Keratinocyte (primary cell): ENCODE data around the gene DLL3. TPM values are rescaled to one million over a fixed set of nuclear protein-coding genes. Genes with fewer than 3 reads are reported as not detected.

Experiments
- DNase-seq: peaks from one replicate; pipeline ENCODE4 v3.0.0-alpha.2; 2011; ENCODE audit warnings: low read depth, missing footprints, low spot score
- FAIRE-seq: peaks from 2 replicates; lab custom pipeline; 2011; peaks lifted over from hg19 to GRCh38; lab: Jason Lieb, UNC
- H2AFZ ChIP-seq: 2 replicates; pipeline ENCODE4 v1.6.0; 2012; ENCODE audit warnings: low read length, control low read depth, inconsistent platforms; ENCODE audit not compliant: control insufficient read depth
- H3K27ac ChIP-seq: 2 replicates; pipeline ENCODE4 v1.5.1; 2011; ENCODE audit warnings: low read length; ENCODE audit not compliant: control insufficient read depth, insufficient read depth
- H3K27me3 ChIP-seq: 3 replicates; pipeline ENCODE4 v1.6.0; 2011; ENCODE audit warnings: low read length; ENCODE audit not compliant: control insufficient read depth, insufficient read depth; ENCODE audit errors: extremely low read depth
- H3K36me3 ChIP-seq, 2 experiments: 2 replicates in 1 of 2; 3 replicates in 1 of 2; pipeline ENCODE4 v1.5.1; 2011; ENCODE audit warnings: low read length in 2 of 2, mild to moderate bottlenecking in 1 of 2; ENCODE audit not compliant: control insufficient read depth in 2 of 2, insufficient read depth in 2 of 2; ENCODE audit errors: extremely low read depth in 1 of 2
- H3K4me1 ChIP-seq: 3 replicates; pipeline ENCODE4 v1.5.1; 2011; ENCODE audit warnings: low read length; ENCODE audit not compliant: control insufficient read depth, insufficient read depth; ENCODE audit errors: extremely low read depth
- H3K4me2 ChIP-seq: 3 replicates; pipeline ENCODE4 v1.6.0; 2011; ENCODE audit warnings: low read depth, low read length; ENCODE audit not compliant: control insufficient read depth, insufficient read depth; ENCODE audit errors: extremely low read depth
- H3K4me3 ChIP-seq, 3 experiments: fragments of 200-600 bp in 1 of 3; sonication (generic) in 1 of 3; 2 replicates in 2 of 3; 3 replicates in 1 of 3; pipeline ENCODE4 v1.5.1; 2011 to 2016; ENCODE audit warnings: low read length in 3 of 3, mild to moderate bottlenecking in 3 of 3, control low read depth in 2 of 3, inconsistent platforms in 1 of 3, low read depth in 1 of 3, mixed read lengths in 1 of 3, mixed run types in 1 of 3, moderate library complexity in 1 of 3; ENCODE audit not compliant: control insufficient read depth in 2 of 3, insufficient read depth in 2 of 3; ENCODE audit errors: extremely low read depth in 1 of 3
- H3K79me2 ChIP-seq: 2 replicates; pipeline ENCODE4 v1.6.0; 2012; ENCODE audit warnings: low read length; ENCODE audit not compliant: control insufficient read depth, insufficient read depth
- H3K9ac ChIP-seq: 3 replicates; pipeline ENCODE4 v1.6.0; 2011; ENCODE audit warnings: low read length; ENCODE audit not compliant: control insufficient read depth, insufficient read depth; ENCODE audit errors: extremely low read depth
- H3K9me1 ChIP-seq: 3 replicates; pipeline ENCODE4 v1.6.0; 2011; ENCODE audit warnings: low read length; ENCODE audit not compliant: control insufficient read depth, insufficient read depth; ENCODE audit errors: extremely low read depth
- H3K9me3 ChIP-seq: 2 replicates; pipeline ENCODE4 v1.5.1; 2012; ENCODE audit warnings: low read depth, low read length; ENCODE audit not compliant: control insufficient read depth
- H4K20me1 ChIP-seq: 3 replicates; pipeline ENCODE4 v1.6.0; 2011; ENCODE audit warnings: low read length; ENCODE audit not compliant: control insufficient read depth, insufficient read depth; ENCODE audit errors: extremely low read depth
- CTCF ChIP-seq, 3 experiments: IDR thresholded peaks in 1 of 3; conservative IDR thresholded peaks in 1 of 3; optimal IDR thresholded peaks in 1 of 3; 2 replicates in 2 of 3; 3 replicates in 1 of 3; pipeline versions ENCODE3 to v1.5.1; 2011; ENCODE audit warnings: low read length in 3 of 3, mild to moderate bottlenecking in 3 of 3, moderate library complexity in 2 of 3, control low read depth in 1 of 3, inconsistent platforms in 1 of 3; ENCODE audit not compliant: insufficient read depth in 2 of 3; ENCODE audit errors: extremely low read depth in 1 of 3
- EZH2 ChIP-seq: IDR thresholded peaks from one replicate; pipeline ENCODE4 v1.6.1; 2012; ENCODE audit warnings: inconsistent platforms, mild to moderate bottlenecking, low read length, moderate library complexity
- dilution Hi-C: fragments of 300-500 bp; cut with MboI; formaldehyde crosslinking; loops from one replicate; pipeline ENCODE4 v1.7.0; 2020; ENCODE audit warnings: low sequenced_read_pairs; ENCODE audit not compliant: extremely low pct_ligation_motif_present
- polyA plus RNA-seq, 5 experiments: library from polyadenylated mRNA; depleted of rRNA in 3 of 5; stranded (reverse) in 3 of 5; stranded (forward) in 1 of 5; unstranded in 1 of 5; fragments of >200 nt; gene quantifications; 1 replicate in 1 of 5; 2 replicates in 3 of 5; 3 replicates in 1 of 5; pipeline versions ENCODE4 v1.2.1 to v1.2.3, GENCODE V29; 2011 to 2012; ENCODE audit warnings: missing spikeins in 2 of 5, low read depth in 1 of 5, low replicate concordance in 1 of 5

The DLL3 gene
- polyA plus RNA-seq, 1 donor (not counting 4 experiments of a cell fraction or from before 2014, with no cell fraction given) = 0.89 TPM

- H3K4me3 ChIP-seq = no peak overlapping the region
- dilution Hi-C loops = no loop called here
- H3K9ac ChIP-seq = no peak overlapping the region
- FAIRE-seq (no peak), DNase-seq (no peak)
- no peaks in the 10 kb centered on the region for H3K9me3 ChIP-seq
- TF ChIP-seq CTCF (optimal IDR thresholded peaks at IDR 0.05 in 1 of 3, IDR thresholded peaks at IDR 0.05 in 1 of 3, conservative IDR thresholded peaks at IDR 0.05 in 1 of 3; ENCODE audit: extremely low read depth in 1 of 3, insufficient read depth in 2 of 3, low read length in 3 of 3) (peak; percentile 57 to 89 (median 73)), EZH2 (no peak)
- H3K4me1 ChIP-seq = peaks cover 9% of the 10 kb centered on the region
- no peaks in the 10 kb centered on the region for H3K79me2 ChIP-seq
- H3K9me1 ChIP-seq = peaks cover 2% of the 10 kb centered on the region
- no peak overlapping the region for H3K27ac ChIP-seq
- peaks cover 64% of the 10 kb centered on the region for H3K27me3 ChIP-seq
- H4K20me1 ChIP-seq = no peaks in the 10 kb centered on the region
- no peaks in the 10 kb centered on the region for H3K36me3 ChIP-seq
- H3K4me2 ChIP-seq = no peak overlapping the region
- peak overlapping the region; percentile 12 for H2AFZ ChIP-seq
These were observed 4.1 kb downstream of the DLL3 start for GRCh38 chr19:39502640-39503417.

- Histone ChIP-seq H3K27me3 (peaks cover 38% of the 10 kb centered on the region), H3K4me1 (peaks cover 3% of the 10 kb centered on the region), H3K9ac (no peak overlapping the region), H3K9me1 (peaks cover 2% of the 10 kb centered on the region), H3K4me3 (peak overlapping the region in 2 of 3 experiments; percentile 12 to 68), H3K79me2 (no peaks in the 10 kb centered on the region), H3K36me3 (no peaks in the 10 kb centered on the region), H3K27ac (no peak overlapping the region), H3K4me2 (peak overlapping the region; percentile 68), H3K9me3 (no peaks in the 10 kb centered on the region), H2AFZ (peak overlapping the region; percentile 66), H4K20me1 (no peaks in the 10 kb centered on the region)
- DNase-seq (no peak), FAIRE-seq (no peak)
- dilution Hi-C loops = no loop called here
- TF ChIP-seq EZH2 (no peak), CTCF (optimal IDR thresholded peaks at IDR 0.05 in 1 of 3, IDR thresholded peaks at IDR 0.05 in 1 of 3, conservative IDR thresholded peaks at IDR 0.05 in 1 of 3; ENCODE audit: extremely low read depth in 1 of 3, insufficient read depth in 2 of 3, low read length in 3 of 3) (no peak)
These were observed 7.8 kb downstream of the DLL3 start for GRCh38 chr19:39506598-39506943.
